ENCODE data around the gene SRF. TPM values are rescaled to one million over a fixed set of nuclear protein-coding genes. Genes with fewer than 3 reads are reported as not detected.

The SRF gene
- total and polyA plus RNA-seq, 7 experiments from 2014 or later = 4.0 to 49.4 (median 25.7) TPM

- H3K27ac ChIP-seq (ENCODE audit: low read depth, low read length) = peak overlapping the region; percentile 88
- peak overlapping the region; percentile 87 to 95 (median 91) for H3K4me3 Mint-ChIP-seq
Observed at GRCh38 chr6:43229803-43230620, 58.9 kb downstream of the SRF start.

DNA sequence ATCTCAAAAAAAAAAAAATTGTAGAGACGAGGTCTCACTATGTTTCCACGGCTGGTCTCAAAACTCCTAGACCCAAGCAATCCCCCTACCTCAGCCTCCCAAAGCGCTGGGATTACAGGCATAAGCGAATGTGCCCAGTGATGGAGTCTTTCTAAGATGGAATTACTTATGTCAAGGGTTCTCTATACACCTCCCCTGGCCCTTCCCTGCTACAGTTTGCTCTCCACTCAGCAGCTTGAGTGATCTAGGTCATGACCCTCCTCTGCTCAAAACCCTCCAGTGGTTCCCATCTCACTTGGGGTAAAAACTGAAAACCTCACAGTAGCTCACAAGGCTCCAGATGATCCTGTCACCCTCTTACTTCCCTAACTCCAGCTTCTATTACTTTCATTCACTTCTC, 60.0 kb downstream of the SRF start:
- intact Hi-C loops (cut with micrococcal nuclease) = no loop called here
- no peaks in the 10 kb centered on the region for H3K27me3 ChIP-seq (ENCODE audit: control insufficient read depth in 2 of 2, insufficient read depth in 2 of 2, low read length in 2 of 2)
- peaks cover 15 to 32% (median 26%) of the 10 kb centered on the region in 7 donors for H3K4me1 Mint-ChIP-seq
- ATAC-seq = no peak
- peaks cover 0 to 7% (median 0%) of the 10 kb centered on the region in 5 donors for H3K36me3 Mint-ChIP-seq
- ChIA-PET POLR2A (interaction anchor here (1.1 kb wide), 1 partner anchor 56 kb away, joined by 3 read pairs; no protein-coding TSS in a partner anchor), CTCF (interaction anchor here (0.7 kb wide), 1 partner anchor 17 kb away, joined by 3 read pairs; no protein-coding TSS in a partner anchor)
- H3K9me3 Mint-ChIP-seq = peaks cover 0 to 3% (median 0%) of the 10 kb centered on the region in 11 donors
- peaks cover 0 to 19% (median under 1%) of the 10 kb centered on the region in 5 donors for H3K27me3 Mint-ChIP-seq
- H3K36me3 ChIP-seq (ENCODE audit: control insufficient read depth in 2 of 3, insufficient read depth in 3 of 3, low read length in 3 of 3) = no peaks in the 10 kb centered on the region
- H3K4me1 ChIP-seq (ENCODE audit: control insufficient read depth in 2 of 2, insufficient read depth in 2 of 2, low read length in 2 of 2) = peaks cover 0 to 7% of the 10 kb centered on the region in 2 donors
- no peak for DNase-seq
- H3K27ac ChIP-seq (ENCODE audit: low read depth, low read length) = no peak overlapping the region
- H3K4me3 ChIP-seq (ENCODE audit: low read length) = no peak overlapping the region
- H3K27ac Mint-ChIP-seq = peak overlapping the region in 5 of 9 donors; percentile 12 to 76 (median 33)
- peak overlapping the region in 9 of 10 donors; percentile 3 to 68 (median 25) for H3K4me3 Mint-ChIP-seq
- H3K9me3 ChIP-seq (ENCODE audit: control insufficient read depth in 2 of 3, low read length in 3 of 3) = no peaks in the 10 kb centered on the region

More at GRCh38 chr6:43229803-43230620, 58.9 kb downstream of the SRF start:
- H3K27me3 ChIP-seq (ENCODE audit: control insufficient read depth in 2 of 2, insufficient read depth in 2 of 2, low read length in 2 of 2) = no peaks in the 10 kb centered on the region
- Mint-ChIP-seq H3K27me3 (peaks cover 0 to 16% (median 0%) of the 10 kb centered on the region in 5 donors), H3K9me3 (peaks cover 0 to 3% (median 0%) of the 10 kb centered on the region in 11 donors), H3K4me1 (peaks cover 24 to 42% (median 35%) of the 10 kb centered on the region in 7 donors), H3K36me3 (peaks cover 0 to 12% (median 0%) of the 10 kb centered on the region in 5 donors), H3K27ac (peak overlapping the region; percentile 91 to 98 (median 93))
- ChIA-PET CTCF (interaction anchor here (0.7 to 2.5 kb wide), 10 partner anchors 13 to 171 kb away, joined by 3 to 8 read pairs (median 4); no protein-coding TSS in a partner anchor), POLR2A (interaction anchor here (0.9 to 2.3 kb wide), 12 partner anchors 14 to 400 kb away, joined by 3 to 9 read pairs (median 4); partner anchors contain the start of genes CNPY3, CRIP3, CUL9 and GTPBP2)
- DNase-seq (no peak), ATAC-seq (no peak)
- peaks cover 0 to 17% of the 10 kb centered on the region in 2 donors for H3K4me1 ChIP-seq (ENCODE audit: control insufficient read depth in 2 of 2, insufficient read depth in 2 of 2, low read length in 2 of 2)
- no peaks in the 10 kb centered on the region for H3K9me3 ChIP-seq (ENCODE audit: control insufficient read depth in 2 of 3, low read length in 3 of 3)
- no peaks in the 10 kb centered on the region for H3K36me3 ChIP-seq (ENCODE audit: control insufficient read depth in 2 of 3, insufficient read depth in 3 of 3, low read length in 3 of 3)
- intact Hi-C loops (cut with micrococcal nuclease) = loop anchor here (1.0 to 10.0 kb wide), 8 partner anchors 17 to 1495 kb away; partner anchors contain the start of genes CNPY3 (in 1 of the 2), SRF (in 1 of the 2), TFEB (in 1 of the 2) and ZNF318 (in 1 of the 2)
- H3K4me3 ChIP-seq (ENCODE audit: low read length) = peak overlapping the region; percentile 53

Other genes with a start within 250 kb of the SRF start
- gene CNPY3, start 241.8 kb upstream of the SRF start, total RNA-seq = 10 to 100 TPM; 58.6 to 98.9 (median 87.4) TPM
- gene CNPY3, start 241.8 kb upstream of the SRF start, polyA plus RNA-seq = 100 to 1,000 TPM in 1 of 2 donors, 10 to 100 TPM in 1; 92.7 to 134 TPM
- 1 to 10 TPM in 3 of 5 experiments, under 1 TPM in 2; 0.95 to 2.6 (median 1.1) TPM for gene GNMT, start 210.5 kb upstream of the SRF start, total RNA-seq
- not detected for gene GNMT, start 210.5 kb upstream of the SRF start, polyA plus RNA-seq
- gene PEX6, start 192.1 kb upstream of the SRF start, total RNA-seq = 10 to 100 TPM; 14.1 to 42.3 (median 28.0) TPM
- 10 to 100 TPM; 21.2 to 24.6 TPM for gene PEX6, start 192.1 kb upstream of the SRF start, polyA plus RNA-seq
- gene PPP2R5D, start 186.7 kb upstream of the SRF start, total RNA-seq = 10 to 100 TPM; 19.7 to 60.4 (median 28.2) TPM
- 10 to 100 TPM; 21.5 to 34.0 TPM for gene PPP2R5D, start 186.7 kb upstream of the SRF start, polyA plus RNA-seq
- 10 to 100 TPM; 20.3 to 58.0 (median 32.7) TPM for gene MEA1, start 157.3 kb upstream of the SRF start, total RNA-seq
- 10 to 100 TPM; 58.2 to 72.3 TPM for gene MEA1, start 157.3 kb upstream of the SRF start, polyA plus RNA-seq
- 10 to 100 TPM; 39.9 to 76.9 (median 67.4) TPM for gene KLHDC3, start 157.0 kb upstream of the SRF start, total RNA-seq
- gene KLHDC3, start 157.0 kb upstream of the SRF start, polyA plus RNA-seq = 100 to 1,000 TPM; 128 to 145 TPM
- gene RRP36, start 149.6 kb upstream of the SRF start, total RNA-seq = 10 to 100 TPM; 25.4 to 66.3 (median 48.4) TPM
- gene RRP36, start 149.6 kb upstream of the SRF start, polyA plus RNA-seq = 10 to 100 TPM; 56.0 to 89.6 TPM
- 10 to 100 TPM in 4 of 5 experiments, 1 to 10 TPM in 1; 9.8 to 14.5 (median 12.7) TPM for gene CUL7, start 117.4 kb upstream of the SRF start, total RNA-seq
- 1 to 10 TPM; 2.9 to 4.0 TPM for gene CUL7, start 117.4 kb upstream of the SRF start, polyA plus RNA-seq
- gene MRPL2, start 111.8 kb upstream of the SRF start, total RNA-seq = 10 to 100 TPM; 32.0 to 57.5 (median 47.7) TPM
- gene MRPL2, start 111.8 kb upstream of the SRF start, polyA plus RNA-seq = 10 to 100 TPM; 48.4 to 58.6 TPM
- gene KLC4, start 111.6 kb upstream of the SRF start, total RNA-seq = 10 to 100 TPM; 16.5 to 56.9 (median 42.5) TPM
- gene KLC4, start 111.6 kb upstream of the SRF start, polyA plus RNA-seq = 10 to 100 TPM; 11.6 to 12.7 TPM
- 1 to 10 TPM in 4 of 5 experiments, under 1 TPM in 1; 0.51 to 3.5 (median 1.4) TPM for gene PTK7, start 95.0 kb upstream of the SRF start, total RNA-seq
- gene PTK7, start 95.0 kb upstream of the SRF start, polyA plus RNA-seq = under 1 TPM; 0.31 to 0.38 TPM
- gene CUL9, start 10.9 kb downstream of the SRF start, total RNA-seq = 100 to 1,000 TPM in 3 of 5 experiments, 10 to 100 TPM in 2; 58.1 to 123 (median 111) TPM
- gene CUL9, start 10.9 kb downstream of the SRF start, polyA plus RNA-seq = 10 to 100 TPM; 12.3 to 25.6 TPM
- 10 to 100 TPM; 25.4 to 65.7 (median 33.9) TPM for gene DNPH1, start 58.2 kb downstream of the SRF start, total RNA-seq
- 100 to 1,000 TPM; 119 to 141 TPM for gene DNPH1, start 58.2 kb downstream of the SRF start, polyA plus RNA-seq
- gene TTBK1, start 72.2 kb downstream of the SRF start, total RNA-seq = under 1 TPM in 2 of 5 experiments, not detected in 3; 0.05 to 0.29 TPM
- gene TTBK1, start 72.2 kb downstream of the SRF start, polyA plus RNA-seq = not detected
- not detected for gene SLC22A7, start 127.0 kb downstream of the SRF start, total RNA-seq
- gene SLC22A7, start 127.0 kb downstream of the SRF start, polyA plus RNA-seq = not detected
- gene CRIP3, start 137.6 kb downstream of the SRF start, total RNA-seq = 1 to 10 TPM in 4 of 5 experiments, not detected in 1; 2.1 to 7.4 (median 4.8) TPM
- gene CRIP3, start 137.6 kb downstream of the SRF start, polyA plus RNA-seq = not detected
- 10 to 100 TPM; 15.8 to 40.2 (median 28.3) TPM for gene ZNF318, start 198.4 kb downstream of the SRF start, total RNA-seq
- 10 to 100 TPM in 1 of 2 donors, 1 to 10 TPM in 1; 6.9 to 12.9 TPM for gene ZNF318, start 198.4 kb downstream of the SRF start, polyA plus RNA-seq

Data from naive thymus-derived CD4-positive, alpha-beta T cell (primary cell).